Fibroblast of pulmonary artery (primary cell): Measurements from ENCODE around the gene DENND1B.
A peak's percentile ranks its signal among the peaks of the same experiment; 100 is the strongest.
"Not testable (repeated sequence)": the region's sequence is repeated elsewhere in the genome, so short reads cannot be mapped to it uniquely, and the experiment has no call there.

Experiments
- DNase-seq: peaks from one replicate; pipeline ENCODE4 v3.0.0-alpha.2; 2010; ENCODE audit warnings: low read depth
- H3K4me3 ChIP-seq: replicated peaks from 2 replicates; pipeline ENCODE4 v1.5.1; 2011; ENCODE audit warnings: low read depth, mild to moderate bottlenecking, control low read depth, low read length, moderate library complexity
- CTCF ChIP-seq: IDR thresholded peaks from 2 replicates; pipeline ENCODE4 v1.5.1; 2011; ENCODE audit warnings: mild to moderate bottlenecking, control low read depth, low read length, inconsistent platforms; ENCODE audit errors: missing control alignments

DENND1B gene

DNA sequence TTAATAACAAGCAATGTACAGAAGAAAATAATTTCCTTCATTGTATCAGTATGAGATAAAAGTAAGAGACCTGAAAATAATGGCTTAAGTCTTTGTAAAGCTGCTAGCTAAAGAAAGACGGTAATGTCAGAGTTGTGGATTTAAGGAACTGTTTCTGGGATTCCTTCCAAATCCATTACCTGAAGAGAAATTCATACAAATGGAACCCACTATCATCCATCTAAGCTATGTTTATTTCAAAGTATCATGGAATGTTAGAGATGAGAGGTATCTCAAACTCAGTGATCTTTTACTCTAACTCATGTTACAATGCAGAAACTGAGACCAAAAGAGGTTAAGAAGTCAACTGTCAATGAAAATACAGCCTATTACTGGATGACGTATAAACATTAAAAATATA lies 197.7 kb downstream of the DENND1B start:
- DNase-seq: no peak
- no peak overlapping the region for H3K4me3 ChIP-seq
- TF ChIP-seq CTCF: no peak

GRCh38 chr1:197575531-197575930 lies 199.7 kb downstream of the DENND1B start:
- DNase-seq, H3K4me3 ChIP-seq: not testable (repeated sequence)

DNA sequence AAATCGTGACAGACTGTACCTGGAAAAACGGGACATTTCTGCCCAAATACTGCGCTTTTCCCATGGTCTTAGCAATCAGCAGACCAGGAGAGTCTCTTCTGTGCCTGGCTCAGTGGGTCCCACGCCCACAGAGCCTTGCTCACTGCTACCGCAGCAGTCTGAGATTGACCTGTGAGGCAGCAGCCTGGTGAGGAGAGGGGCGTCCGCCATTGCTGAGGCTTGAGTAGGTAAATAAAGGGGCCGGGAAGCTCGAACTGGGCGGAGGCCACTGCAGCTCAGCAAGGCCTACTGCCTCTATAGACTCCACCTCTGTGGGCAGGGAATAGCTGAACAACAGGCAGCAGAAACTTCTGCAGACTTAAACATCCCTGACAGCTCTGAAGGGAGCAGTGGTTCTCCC lies 203.1 kb downstream of the DENND1B start:
- TF ChIP-seq CTCF: no peak
- no peak for DNase-seq
- H3K4me3 ChIP-seq: no peak overlapping the region

- DNase-seq: peak; percentile 7
- TF ChIP-seq CTCF: no peak
- H3K4me3 ChIP-seq: no peak overlapping the region
These were observed 207.8 kb downstream of the DENND1B start for GRCh38 chr1:197567442-197567841.

DNA sequence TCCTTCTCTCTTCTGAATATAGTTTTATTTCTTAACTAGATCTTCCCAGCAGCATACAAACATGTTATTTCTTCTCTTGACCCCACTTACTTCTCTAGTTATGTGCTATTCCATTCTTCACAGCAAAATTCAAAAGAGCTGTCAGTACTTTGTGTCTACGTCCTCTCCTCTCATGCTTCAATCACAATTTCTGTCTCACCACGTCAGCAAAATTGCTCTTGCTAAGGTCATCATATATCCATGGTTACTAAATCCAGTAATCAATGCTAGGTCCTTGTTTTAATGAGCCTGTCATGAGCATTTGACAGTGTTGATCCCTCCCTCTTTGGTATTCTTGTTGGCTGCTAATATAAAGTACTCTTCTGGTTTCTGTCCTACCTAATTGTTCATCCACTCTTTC lies 214.2 kb downstream of the DENND1B start:
- DNase-seq: no peak
- H3K4me3 ChIP-seq: no peak overlapping the region
- TF ChIP-seq CTCF: no peak

- DNase-seq: no peak
- no peak for TF ChIP-seq CTCF
- no peak overlapping the region for H3K4me3 ChIP-seq
These were observed 215.6 kb downstream of the DENND1B start for GRCh38 chr1:197559655-197560054.

DNA sequence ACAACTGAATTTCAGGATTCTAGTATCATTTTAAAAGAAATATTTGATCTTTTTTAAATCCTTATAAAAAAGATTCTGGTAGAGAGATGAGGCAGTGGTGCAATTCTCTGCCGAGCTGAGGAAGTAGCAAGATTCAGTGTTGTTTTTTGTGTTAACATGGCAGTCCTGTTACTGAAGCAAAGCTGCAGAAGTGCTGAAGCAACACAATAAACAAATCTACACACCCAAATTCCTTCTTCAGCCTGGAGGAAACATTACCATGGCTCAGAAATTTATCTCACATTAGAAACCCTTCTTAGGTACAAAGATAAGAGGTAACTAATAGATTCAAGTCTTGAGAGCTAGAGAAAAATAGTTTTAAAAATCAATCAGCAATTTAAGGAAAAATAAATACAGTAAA lies 216.0 kb downstream of the DENND1B start:
- H3K4me3 ChIP-seq: no peak overlapping the region
- no peak for TF ChIP-seq CTCF
- DNase-seq: peak; percentile 2

GRCh38 chr1:197557302-197557701 lies 218.0 kb downstream of the DENND1B start:
- no peak for TF ChIP-seq CTCF
- peak; percentile 36 for DNase-seq
- peak overlapping the region; percentile 1 for H3K4me3 ChIP-seq
